Spleen (tissue), 11 donors: ENCODE results near the gene PGLYRP4. TPM values are rescaled to one million over a fixed set of nuclear protein-coding genes. Genes with fewer than 3 reads are reported as not detected.

Experiments used
- DNase-seq: peaks from one replicate; pipeline ENCODE4 v3.0.0-alpha.2; 2020
- H3K27ac ChIP-seq, 8 donors: fragments of 200-600 bp; sonication (generic) in 7 of 8; 1 replicate in 4 of 8; 2 replicates in 4 of 8; pipeline versions ENCODE4 v1.5.0 to v1.8.0; 2016 to 2021; ENCODE audit warnings: inconsistent platforms in 4 of 8, mild to moderate bottlenecking in 4 of 8, moderate library complexity in 1 of 8
- H3K27me3 ChIP-seq, 7 donors: fragments of 200-600 bp; sonication (generic) in 6 of 7; replicated peaks in 1 of 7; 1 replicate in 4 of 7; 2 replicates in 3 of 7; pipeline versions ENCODE4 v1.5.0 to v1.8.0; 2016 to 2021; ENCODE audit warnings: inconsistent platforms in 3 of 7, mild to moderate bottlenecking in 1 of 7
- H3K36me3 ChIP-seq, 6 donors: fragments of 200-600 bp; sonication (generic) in 5 of 6; 1 replicate in 4 of 6; 2 replicates in 2 of 6; pipeline versions ENCODE4 v1.5.0 to v1.8.0; 2016 to 2021; ENCODE audit warnings: inconsistent platforms in 2 of 6
- H3K4me1 ChIP-seq, 6 donors: fragments of 200-600 bp; sonication (generic) in 5 of 6; 1 replicate in 3 of 6; 2 replicates in 3 of 6; pipeline versions ENCODE4 v1.5.0 to v1.8.0; 2016 to 2021; ENCODE audit warnings: inconsistent platforms in 3 of 6
- H3K4me3 ChIP-seq, 8 donors: fragments of 200-600 bp; sonication (generic) in 7 of 8; 1 replicate in 4 of 8; 2 replicates in 4 of 8; pipeline versions ENCODE4 v1.5.0 to v1.8.0; 2016 to 2021; ENCODE audit warnings: inconsistent platforms in 4 of 8, mild to moderate bottlenecking in 4 of 8, moderate library complexity in 2 of 8
- H3K9me3 ChIP-seq, 8 donors: fragments of 200-600 bp; sonication (generic) in 7 of 8; 1 replicate in 4 of 8; 2 replicates in 4 of 8; pipeline versions ENCODE4 v1.5.0 to v1.8.0; 2016 to 2021; ENCODE audit warnings: inconsistent platforms in 4 of 8
- CTCF ChIP-seq, 11 experiments: fragments of 200-600 bp in 7 of 11; fragments of 450-650 bp in 4 of 11; sonication (generic) in 4 of 11; IDR thresholded peaks in 8 of 11; conservative IDR thresholded peaks in 3 of 11; 1 replicate in 7 of 11; 2 replicates in 4 of 11; pipeline versions ENCODE4 v1.4.0 to v1.8.0; 2016 to 2021; ENCODE audit warnings: antibody characterized with exemption in 11 of 11, inconsistent platforms in 4 of 11, mild to moderate bottlenecking in 1 of 11
- POLR2A ChIP-seq, 3 donors: fragments of 450-650 bp; IDR thresholded peaks; one replicate each; pipeline ENCODE4 v1.5.1; 2017; ENCODE audit warnings: antibody characterized with exemption in 3 of 3, mild to moderate bottlenecking in 1 of 3
- POLR2AphosphoS5 ChIP-seq, 3 donors: sonication (generic); formaldehyde crosslinking; IDR thresholded peaks; one replicate each; pipeline ENCODE4 v1.5.1; 2017; ENCODE audit warnings: antibody characterized with exemption in 3 of 3
- WGBS, 5 donors: extraction: QIAGEN DNeasy Blood & Tissue Kit in 3 of 5; methylation state at CpG; one replicate each; pipeline versions ENCODE4 v1.1.5 to v1.1.7; 2013 to 2018; 5-methylcytosine and 5-hydroxymethylcytosine counted together
- intact Hi-C: fragments of 100-400 bp; cut with DNase I; formaldehyde crosslinking; loops from one replicate; pipeline ENCODE4 v1.15.0; 2023; ENCODE audit warnings: low total_unique reads
- polyA plus RNA-seq, 3 donors: library from polyadenylated mRNA; stranded (reverse); fragments of 200-250 nt; gene quantifications; one replicate each; pipeline ENCODE4 v1.2.1, GENCODE V29; 2013
- total RNA-seq, 7 donors: library from RNA; depleted of rRNA in 3 of 7; stranded (reverse); fragments of >200 nt in 3 of 7; fragmentation: NEBNext Ultra II Directional in 4 of 7; extraction: Animal tissue kit (Norgen Biotek cat#: 25700) in 4 of 7; gene quantifications; one replicate each; pipeline versions ENCODE4 v1.1.0 to v1.2.1, GENCODE V29; 2016 to 2021
- donor health status: healthy with polysubstance abuse.
- donor health status: DM: no; HTN: no; CAD: no; lungs with moderate emphysema.
- donor health status: DM: no; HTN: no; CAD: no.
- donor health status: Bipolar disorder and iron deficiency.
- donor health status: healthy.
- donor health status: DM: no; HTN: no; CAD: no.
- donor health status: DM: yes; HTN: yes; CAD: no.

PGLYRP4 gene
- total and polyA plus RNA-seq, 10 donors: 0.18 TPM; not detected in 9

- Histone ChIP-seq H3K27ac (no peak overlapping the region), H3K4me1 (peaks cover 2 to 45% (median 8%) of the 10 kb centered on the region in 6 donors), H3K27me3 (peaks cover 0 to 69% (median 11%) of the 10 kb centered on the region in 7 donors), H3K4me3 (no peak overlapping the region), H3K9me3 (no peaks in the 10 kb centered on the region), H3K36me3 (no peaks in the 10 kb centered on the region)
- TF ChIP-seq CTCF (IDR thresholded peaks at IDR 0.05 in 8 of 11, conservative IDR thresholded peaks at IDR 0.05 in 3 of 11): peak; percentile 78 to 97 (median 91)
- TF ChIP-seq POLR2AphosphoS5 (IDR thresholded peaks at IDR 0.05): no peak
- intact Hi-C loops: loop anchor here (5.0 to 10.0 kb wide), 2 partner anchors 145 to 212 kb away; partner anchors contain the start of gene S100A2
- peak; percentile 88 for DNase-seq
- 0 to 2% (median 1%) methylated on average over 4 of the region's 4 CpGs for WGBS, 5 donors
These were observed 3.9 kb upstream of the PGLYRP4 start for GRCh38 chr1:153352523-153352922.

- no peak overlapping the region for H3K27ac ChIP-seq
- DNase-seq: no peak
- intact Hi-C loops: loop anchor here (5.0 to 10.0 kb wide), 2 partner anchors 147 to 214 kb away; partner anchors contain the start of gene S100A2
- H3K4me1 ChIP-seq: peaks cover 0 to 39% (median 12%) of the 10 kb centered on the region in 6 donors
- no peak overlapping the region for H3K4me3 ChIP-seq
- TF ChIP-seq CTCF (IDR thresholded peaks at IDR 0.05 in 8 of 11, conservative IDR thresholded peaks at IDR 0.05 in 3 of 11): no peak
- TF ChIP-seq POLR2AphosphoS5 (IDR thresholded peaks at IDR 0.05): no peak
- no peak for TF ChIP-seq POLR2A (IDR thresholded peaks at IDR 0.05)
- H3K9me3 ChIP-seq: no peaks in the 10 kb centered on the region
- WGBS, 5 donors: 21 to 41% (median 32%) methylated on average over 1 of the region's 1 CpG
- H3K36me3 ChIP-seq: no peaks in the 10 kb centered on the region
- peaks cover 0 to 90% (median 11%) of the 10 kb centered on the region in 7 donors for H3K27me3 ChIP-seq
These were observed 1.8 kb upstream of the PGLYRP4 start for GRCh38 chr1:153350321-153350957.

DNA sequence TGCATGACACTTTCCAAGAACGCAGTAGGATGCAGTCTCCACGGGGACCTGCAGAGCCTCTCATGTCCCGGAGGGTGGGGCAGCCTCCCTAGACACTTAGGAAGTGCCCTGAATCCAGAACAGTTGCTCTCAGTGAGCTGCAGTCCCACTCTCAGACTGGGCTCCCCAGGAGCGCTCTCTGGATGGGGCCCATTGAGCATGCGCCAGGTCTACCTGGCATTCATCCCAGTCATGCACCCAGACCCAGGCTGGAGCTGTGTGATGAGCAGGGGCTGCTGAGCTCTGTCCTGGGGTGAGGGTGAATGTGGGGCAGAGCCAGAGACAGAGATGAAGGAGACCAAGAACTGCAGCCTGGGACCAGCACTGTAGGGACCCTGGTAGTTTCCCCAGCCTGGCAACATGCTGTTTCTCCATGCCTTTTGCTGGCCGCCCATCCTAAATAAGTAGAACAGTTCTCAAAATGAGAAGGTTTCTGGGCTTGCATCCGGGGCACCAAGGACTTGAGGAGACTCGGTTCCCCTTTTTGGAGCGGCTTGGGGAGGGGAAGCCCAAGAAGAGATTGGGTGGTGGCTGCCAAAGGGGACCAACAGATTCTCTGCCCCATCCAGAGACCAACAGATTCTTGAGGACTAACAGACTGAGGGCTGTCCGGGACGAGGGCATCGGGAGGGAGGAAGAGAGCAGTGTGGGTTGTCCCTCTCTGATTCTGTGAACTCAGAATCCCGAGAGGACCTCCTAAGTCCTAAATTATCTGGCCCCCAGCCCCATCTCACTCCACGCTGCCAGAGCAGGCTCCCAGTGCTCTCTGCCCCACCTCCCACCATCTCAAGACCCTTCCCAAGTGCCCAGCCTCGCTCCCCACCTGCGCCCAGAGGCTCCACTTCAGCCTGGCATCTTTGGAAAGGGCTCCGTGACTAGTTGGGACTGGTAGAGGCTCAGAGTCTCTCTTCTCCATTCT is 1.0 kb upstream of the PGLYRP4 start:
- Histone ChIP-seq H3K4me3 (no peak overlapping the region), H3K27me3 (peaks cover 0 to 94% (median 11%) of the 10 kb centered on the region in 7 donors), H3K36me3 (no peaks in the 10 kb centered on the region), H3K4me1 (peaks cover 0 to 39% (median 19%) of the 10 kb centered on the region in 6 donors), H3K9me3 (no peaks in the 10 kb centered on the region), H3K27ac (no peak overlapping the region)
- no peak for TF ChIP-seq POLR2AphosphoS5 (IDR thresholded peaks at IDR 0.05)
- TF ChIP-seq POLR2A (IDR thresholded peaks at IDR 0.05): no peak
- no peak for TF ChIP-seq CTCF (IDR thresholded peaks at IDR 0.05 in 8 of 11, conservative IDR thresholded peaks at IDR 0.05 in 3 of 11)
- intact Hi-C loops: loop anchor here (5.0 to 10.0 kb wide), 2 partner anchors 148 to 215 kb away; partner anchors contain the start of gene S100A2
- DNase-seq: no peak
- WGBS, 5 donors: 63 to 84% (median 66%) methylated on average over 16 to 17 of the region's 17 CpGs
